H4 (cell line): ENCODE data around the gene OR8B12. TPM values are rescaled to one million over a fixed set of nuclear protein-coding genes. Genes with fewer than 3 reads are reported as not detected.
"Not testable (repeated sequence)": the region's sequence is repeated elsewhere in the genome, so short reads cannot be mapped to it uniquely, and the experiment has no call there.

Experiments
- DNase-seq: peaks from one replicate; pipeline ENCODE4 v3.0.0-alpha.2; 2015; ENCODE audit warnings: low spot score
- total RNA-seq: library from RNA; depleted of rRNA; stranded (reverse); fragments of >200 nt; shearing (Covaris generic); gene quantifications from 2 replicates; pipeline ENCODE4 v1.2.3, GENCODE V29; 2014; rRNA removed

The OR8B12 gene
- total RNA-seq, 1 experiment from 2014 or later = not detected

GRCh38 chr11:124520550-124520854 is 23.0 kb downstream of the OR8B12 start:
- DNase-seq = no peak

GRCh38 chr11:124519850-124520549 is 23.5 kb downstream of the OR8B12 start:
- no peak for DNase-seq

- DNase-seq = no peak
Measured at GRCh38 chr11:124518989-124519451, 24.4 kb downstream of the OR8B12 start.

GRCh38 chr11:124517314-124517713 is 26.1 kb downstream of the OR8B12 start:
- no peak for DNase-seq

DNA sequence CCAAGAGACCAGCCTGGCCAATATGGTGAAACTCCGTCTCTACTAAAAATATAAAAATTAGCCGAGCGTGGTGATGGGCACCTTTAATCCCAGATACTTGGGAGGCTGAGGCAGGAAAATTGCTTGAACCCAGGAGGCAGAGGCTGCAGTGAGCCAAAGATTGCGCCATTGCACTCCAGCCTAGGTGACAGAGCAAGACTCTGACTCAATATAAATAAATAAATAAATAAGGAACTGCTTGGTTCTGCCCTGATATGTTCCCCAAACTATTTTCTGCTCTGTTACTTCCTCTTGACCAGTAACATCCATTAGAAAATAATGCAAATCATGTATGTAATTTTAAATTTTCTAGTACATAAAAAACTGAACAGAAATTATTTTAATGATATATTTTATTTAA is 28.8 kb downstream of the OR8B12 start:
- DNase-seq = not testable (repeated sequence)

DNA sequence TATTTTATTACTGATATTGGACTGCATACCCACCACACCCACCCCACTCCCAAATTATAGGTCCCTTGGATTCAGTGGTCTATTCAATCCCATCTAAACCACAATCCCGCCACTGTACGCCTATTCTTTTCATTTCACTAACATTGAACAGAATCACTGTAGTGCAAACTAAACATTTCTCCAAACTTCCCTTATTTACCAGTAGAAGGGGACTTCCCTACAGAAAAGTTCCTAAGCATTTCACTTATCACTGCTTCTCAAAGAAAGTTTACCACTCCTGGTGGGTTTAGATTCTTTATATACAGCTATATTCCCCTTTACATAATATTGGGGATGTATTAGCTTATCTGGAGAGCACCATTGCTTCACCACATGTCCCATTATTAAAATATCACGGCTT is 29.3 kb downstream of the OR8B12 start:
- DNase-seq = no peak

DNA sequence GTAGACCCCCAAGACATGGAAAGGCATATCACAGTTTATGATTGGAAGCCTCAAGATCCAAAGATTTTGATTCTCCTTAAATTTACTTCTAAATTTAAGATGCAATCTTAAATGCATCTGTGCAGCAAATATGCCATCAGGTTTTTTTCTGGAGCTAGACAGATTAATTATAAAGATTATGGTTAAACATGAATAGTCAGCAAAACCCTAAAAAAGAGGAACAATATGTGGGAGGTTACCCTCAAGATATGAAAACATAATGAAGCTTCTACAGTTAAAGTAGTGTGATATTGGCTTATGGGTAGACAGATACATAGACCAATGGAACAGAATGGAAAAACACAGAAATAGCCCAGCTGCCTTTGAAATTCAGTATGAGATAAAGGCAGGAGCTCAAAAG is 31.7 kb downstream of the OR8B12 start:
- no peak for DNase-seq

GRCh38 chr11:124510279-124510678 is 33.2 kb downstream of the OR8B12 start:
- DNase-seq = no peak

DNA sequence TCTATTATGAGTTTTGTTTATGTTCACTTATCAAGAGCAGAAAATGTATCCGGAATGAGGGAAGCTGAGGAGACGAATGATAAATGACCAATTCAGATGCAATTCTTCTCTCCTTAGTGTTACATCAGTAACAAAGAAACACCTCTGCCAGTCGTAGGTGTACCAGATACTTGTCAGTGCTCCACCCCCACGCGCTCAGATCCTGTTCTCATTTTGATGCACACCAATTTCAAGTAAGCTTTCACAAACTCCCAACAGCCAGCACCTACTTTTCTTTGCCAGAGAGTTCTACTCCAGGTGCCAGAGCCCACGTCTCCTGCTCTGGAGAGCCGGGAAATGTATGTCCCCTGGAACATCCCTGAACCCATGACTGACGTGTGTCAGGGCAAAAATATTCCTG is 43.7 kb downstream of the OR8B12 start:
- no peak for DNase-seq

GRCh38 chr11:124493016-124493655 is 50.3 kb downstream of the OR8B12 start:
- no peak for DNase-seq

Other genes starting within 250 kb of the OR8B12 start
- gene OR8D1, start 229.7 kb downstream of the OR8B12 start, total RNA-seq = not detected in 2 replicates
- gene OR8D2, start 223.5 kb downstream of the OR8B12 start, total RNA-seq = not detected in 2 replicates
- not detected in 2 replicates for gene OR8B2, start 159.2 kb downstream of the OR8B12 start, total RNA-seq
- not detected in 2 replicates for gene OR8B3, start 144.6 kb downstream of the OR8B12 start, total RNA-seq
- gene OR8B4, start 118.8 kb downstream of the OR8B12 start, total RNA-seq = not detected in 2 replicates
- not detected in 2 replicates for gene OR8B8, start 98.0 kb downstream of the OR8B12 start, total RNA-seq
- gene OR8A1, start 26.3 kb upstream of the OR8B12 start, total RNA-seq = not detected in 2 replicates
- not detected in 2 replicates for gene PANX3, start 67.8 kb upstream of the OR8B12 start, total RNA-seq
- gene TBRG1, start 79.2 kb upstream of the OR8B12 start, total RNA-seq = 22.8 and 24.8 TPM in 2 replicates
- gene SIAE, start 130.1 kb upstream of the OR8B12 start, total RNA-seq = 18.7 and 22.8 TPM in 2 replicates
- 18.6 and 22.4 TPM in 2 replicates for gene SPA17, start 130.2 kb upstream of the OR8B12 start, total RNA-seq
- 7.1 and 9.4 TPM in 2 replicates for gene NRGN, start 196.3 kb upstream of the OR8B12 start, total RNA-seq
- gene VSIG2, start 208.6 kb upstream of the OR8B12 start, total RNA-seq = not detected in 2 replicates
- gene ESAM, start 218.6 kb upstream of the OR8B12 start, total RNA-seq = 0.33 TPM in 1 of 2 replicates, not detected in the other